ENCODE data around the gene DAPP1. TPM values are rescaled to one million over a fixed set of nuclear protein-coding genes. Genes with fewer than 3 reads are reported as not detected.

DAPP1 gene
- total RNA-seq, 1 donor from 2014 or later, result not detected

DNA sequence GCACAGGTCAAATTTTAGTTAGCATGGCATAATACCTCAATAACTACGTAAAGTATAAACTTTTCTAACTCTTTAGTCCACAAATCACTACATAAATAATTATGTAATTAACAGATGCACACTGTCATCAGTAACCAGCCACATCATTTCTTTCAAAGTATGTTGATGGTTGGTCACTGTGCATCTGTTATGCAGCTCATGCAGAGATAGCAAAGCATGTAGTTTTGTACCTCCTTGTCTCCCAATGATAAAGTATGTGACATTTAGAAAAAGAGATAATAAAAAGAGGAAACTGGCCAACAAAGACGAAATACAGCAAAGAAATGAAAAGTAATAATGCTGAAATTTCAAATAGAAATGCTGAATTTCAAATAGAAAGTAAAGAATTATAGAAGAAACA, 74.7 kb downstream of the DAPP1 start:
- H3K9me3 Mint-ChIP-seq (ENCODE audit: low read depth), result no peaks in the 10 kb centered on the region
- H3K36me3 Mint-ChIP-seq (ENCODE audit: low read depth), result peaks cover 2% of the 10 kb centered on the region
- no peak for DNase-seq (ENCODE audit: low spot score)
- H3K4me3 Mint-ChIP-seq (ENCODE audit: unreplicated experiment), result no peak overlapping the region
- H3K4me1 Mint-ChIP-seq (ENCODE audit: low read depth), result peaks cover 42% of the 10 kb centered on the region
- H3K27ac Mint-ChIP-seq (ENCODE audit: unreplicated experiment), result no peak overlapping the region
- no peaks in the 10 kb centered on the region for H3K27me3 Mint-ChIP-seq (ENCODE audit: low read depth)
- TF ChIP-seq, protein P1, sequence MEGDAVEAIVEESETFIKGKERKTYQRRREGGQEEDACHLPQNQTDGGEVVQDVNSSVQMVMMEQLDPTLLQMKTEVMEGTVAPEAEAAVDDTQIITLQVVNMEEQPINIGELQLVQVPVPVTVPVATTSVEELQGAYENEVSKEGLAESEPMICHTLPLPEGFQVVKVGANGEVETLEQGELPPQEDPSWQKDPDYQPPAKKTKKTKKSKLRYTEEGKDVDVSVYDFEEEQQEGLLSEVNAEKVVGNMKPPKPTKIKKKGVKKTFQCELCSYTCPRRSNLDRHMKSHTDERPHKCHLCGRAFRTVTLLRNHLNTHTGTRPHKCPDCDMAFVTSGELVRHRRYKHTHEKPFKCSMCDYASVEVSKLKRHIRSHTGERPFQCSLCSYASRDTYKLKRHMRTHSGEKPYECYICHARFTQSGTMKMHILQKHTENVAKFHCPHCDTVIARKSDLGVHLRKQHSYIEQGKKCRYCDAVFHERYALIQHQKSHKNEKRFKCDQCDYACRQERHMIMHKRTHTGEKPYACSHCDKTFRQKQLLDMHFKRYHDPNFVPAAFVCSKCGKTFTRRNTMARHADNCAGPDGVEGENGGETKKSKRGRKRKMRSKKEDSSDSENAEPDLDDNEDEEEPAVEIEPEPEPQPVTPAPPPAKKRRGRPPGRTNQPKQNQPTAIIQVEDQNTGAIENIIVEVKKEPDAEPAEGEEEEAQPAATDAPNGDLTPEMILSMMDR (IDR thresholded peaks at IDR 0.05), result no peak

- TF ChIP-seq, protein P1 (IDR thresholded peaks at IDR 0.05), result no peak
- Mint-ChIP-seq H3K4me1 (ENCODE audit: low read depth) (peaks cover 39% of the 10 kb centered on the region), H3K27me3 (ENCODE audit: low read depth) (no peaks in the 10 kb centered on the region), H3K36me3 (ENCODE audit: low read depth) (peaks cover 2% of the 10 kb centered on the region), H3K9me3 (ENCODE audit: low read depth) (no peaks in the 10 kb centered on the region), H3K4me3 (ENCODE audit: unreplicated experiment) (peak overlapping the region; percentile 98), H3K27ac (ENCODE audit: unreplicated experiment) (no peak overlapping the region)
- DNase-seq (ENCODE audit: low spot score), result no peak
These were observed 76.4 kb downstream of the DAPP1 start for GRCh38 chr4:99893029-99893428.

DNA sequence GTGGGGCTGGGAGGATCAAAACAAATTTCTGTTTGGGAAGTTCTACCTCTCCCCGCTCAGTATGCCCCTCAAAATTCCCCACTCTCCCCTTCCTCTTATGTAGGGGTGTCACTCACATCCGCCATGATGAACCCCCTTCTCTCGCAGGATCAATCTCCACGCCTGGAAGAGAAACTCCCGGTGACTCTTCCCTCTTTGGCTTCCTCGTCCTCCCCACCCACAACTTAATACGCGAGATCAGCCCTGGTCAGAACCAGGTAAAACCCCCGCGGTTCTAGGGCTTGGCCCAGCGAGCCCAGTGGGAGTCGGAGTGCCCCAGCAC, 77.2 kb downstream of the DAPP1 start:
- Mint-ChIP-seq H3K4me1 (ENCODE audit: low read depth) (peaks cover 39% of the 10 kb centered on the region), H3K9me3 (ENCODE audit: low read depth) (no peaks in the 10 kb centered on the region), H3K36me3 (ENCODE audit: low read depth) (peaks cover 2% of the 10 kb centered on the region), H3K4me3 (ENCODE audit: unreplicated experiment) (peak overlapping the region; percentile 98), H3K27ac (ENCODE audit: unreplicated experiment) (peak overlapping the region; percentile 99), H3K27me3 (ENCODE audit: low read depth) (no peaks in the 10 kb centered on the region)
- DNase-seq (ENCODE audit: low spot score), result no peak
- TF ChIP-seq, protein P1 (IDR thresholded peaks at IDR 0.05), result no peak

- TF ChIP-seq, protein P1 (IDR thresholded peaks at IDR 0.05), result no peak
- peak within 1 kb of the TSS; percentile 99 for H3K27ac Mint-ChIP-seq (ENCODE audit: unreplicated experiment)
- peak; percentile 95 for DNase-seq (ENCODE audit: low spot score)
- H3K4me1 Mint-ChIP-seq (ENCODE audit: low read depth), result peaks cover 39% of the 10 kb centered on the region
- H3K9me3 Mint-ChIP-seq (ENCODE audit: low read depth), result no peaks in the 10 kb centered on the region
- no peaks in the 10 kb centered on the region for H3K27me3 Mint-ChIP-seq (ENCODE audit: low read depth)
- peaks cover 2% of the 10 kb centered on the region for H3K36me3 Mint-ChIP-seq (ENCODE audit: low read depth)
- H3K4me3 Mint-ChIP-seq (ENCODE audit: unreplicated experiment), result peak within 1 kb of the TSS; percentile 98
These were observed 77.8 kb downstream of the DAPP1 start, which contains the start of gene LAMTOR3 for GRCh38 chr4:99894161-99894997. LAMTOR3 (minus strand) TSS chr4:99894427; CDS start chr4:99893963, 464 bp downstream.

- TF ChIP-seq, protein P1 (IDR thresholded peaks at IDR 0.05), result no peak
- Mint-ChIP-seq H3K9me3 (ENCODE audit: low read depth) (no peaks in the 10 kb centered on the region), H3K27ac (ENCODE audit: unreplicated experiment) (peak overlapping the region; percentile 93), H3K27me3 (ENCODE audit: low read depth) (no peaks in the 10 kb centered on the region), H3K4me3 (ENCODE audit: unreplicated experiment) (peak overlapping the region; percentile 98), H3K36me3 (ENCODE audit: low read depth) (no peaks in the 10 kb centered on the region), H3K4me1 (ENCODE audit: low read depth) (peaks cover 39% of the 10 kb centered on the region)
- no peak for DNase-seq (ENCODE audit: low spot score)
These were observed 78.4 kb downstream of the DAPP1 start for GRCh38 chr4:99894998-99895397.

Measured in chondrocyte (in vitro differentiated cells).